Dermis blood vessel endothelial cell (primary cell): ENCODE data around the gene SIL1. TPM values are rescaled to one million over a fixed set of nuclear protein-coding genes. Genes with fewer than 3 reads are reported as not detected.

ENCODE experiments used
- DNase-seq: peaks from one replicate; pipeline ENCODE4 v3.0.0; 2010
- total RNA-seq: library from RNA; depleted of rRNA; stranded (reverse); fragments of >200 nt; gene quantifications from 2 replicates; pipeline ENCODE4 v1.2.3, GENCODE V29; 2014

Gene SIL1
- total RNA-seq, 1 donor from 2014 or later: 58.0 TPM

DNA sequence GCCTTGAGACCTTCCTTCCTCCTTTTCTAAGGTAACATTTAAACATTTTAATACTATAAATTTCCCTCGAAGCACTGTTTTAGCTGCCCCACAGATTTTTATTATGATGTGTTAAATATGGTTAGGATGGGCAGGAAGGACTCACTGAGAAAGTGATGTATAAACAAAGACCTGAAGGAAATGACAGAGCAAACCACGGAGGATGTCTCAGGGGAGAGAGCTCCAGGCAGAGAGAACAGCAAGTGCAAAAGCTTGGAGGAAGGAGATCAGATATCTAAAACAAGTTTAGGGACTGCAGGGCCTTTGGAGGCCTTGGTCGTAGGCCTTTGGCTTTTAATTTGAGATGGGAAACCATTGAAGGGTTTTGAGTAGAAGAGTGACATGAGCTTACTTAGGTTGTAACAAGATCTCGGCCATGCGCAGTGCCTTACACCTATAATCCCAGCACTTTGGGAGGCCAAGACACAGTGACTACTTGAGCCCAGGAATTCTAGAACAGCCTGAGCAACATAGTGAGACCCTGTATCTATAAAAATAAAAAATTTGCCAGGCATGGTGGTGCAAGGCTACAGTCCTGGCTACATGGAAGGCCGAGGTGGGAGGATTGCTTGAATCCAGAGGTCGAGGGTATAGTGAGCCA is 287.5 kb downstream of the SIL1 start:
- no peak for DNase-seq

- no peak for DNase-seq
Measured at GRCh38 chr5:138909734-138910133, 288.4 kb downstream of the SIL1 start.

DNA sequence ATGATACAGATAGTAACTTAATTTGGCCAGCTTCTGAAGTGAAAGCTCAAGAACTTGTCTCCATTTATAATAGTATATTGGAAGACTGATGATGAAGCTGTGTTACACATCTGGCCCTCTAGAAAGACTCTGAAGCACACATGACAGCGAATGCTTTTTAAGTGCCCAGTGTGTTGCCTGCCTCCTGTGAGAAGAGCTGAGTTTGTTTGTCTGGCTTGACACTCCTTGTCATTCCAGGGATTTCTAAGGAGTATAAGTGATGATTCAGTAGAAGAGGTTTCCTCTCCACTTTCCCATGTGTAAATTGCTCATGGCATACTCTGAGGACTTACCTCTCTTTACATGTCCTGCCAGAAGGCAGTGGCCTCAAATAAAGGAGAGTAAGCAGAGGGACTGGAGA is 292.6 kb downstream of the SIL1 start:
- DNase-seq: peak; percentile 41

GRCh38 chr5:138903130-138903775 is 294.9 kb downstream of the SIL1 start:
- DNase-seq: peak; percentile 93

GRCh38 chr5:138901716-138902115 is 296.5 kb downstream of the SIL1 start:
- DNase-seq: peak; percentile 7

DNA sequence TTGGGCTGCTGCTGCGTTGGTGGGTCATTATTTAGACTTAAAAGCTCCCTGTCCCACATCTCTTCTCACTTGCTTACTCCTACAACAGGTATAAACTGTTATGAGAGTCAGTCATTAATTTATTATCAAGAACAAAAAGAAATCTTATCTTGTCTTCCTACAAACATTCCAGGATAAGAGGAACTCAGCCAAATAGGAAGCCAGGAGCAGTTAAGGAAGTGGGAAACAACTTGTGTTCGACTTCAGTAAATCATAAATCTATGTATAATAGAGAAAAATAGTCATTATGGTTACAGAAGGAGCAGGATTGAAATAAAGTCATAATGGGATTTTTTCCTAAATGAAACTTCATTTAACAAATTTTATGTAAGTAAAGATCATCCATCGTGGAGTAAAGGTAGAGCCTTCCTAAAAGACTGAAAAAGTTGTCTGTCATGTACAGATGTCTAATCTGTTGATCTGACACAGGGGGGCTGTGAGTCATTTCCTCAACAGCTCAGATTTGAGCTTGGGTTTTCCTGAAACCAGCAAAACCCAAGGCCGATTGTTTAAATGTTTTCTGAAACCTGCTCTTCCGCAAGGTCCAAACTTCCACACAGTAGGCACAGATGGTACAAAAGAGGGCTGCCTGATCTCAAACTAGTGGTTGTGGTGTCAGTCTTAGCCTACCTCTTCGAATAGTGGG is 297.7 kb downstream of the SIL1 start:
- DNase-seq: peak; percentile 90

GRCh38 chr5:138898742-138899141 is 299.4 kb downstream of the SIL1 start:
- DNase-seq: no peak

DNA sequence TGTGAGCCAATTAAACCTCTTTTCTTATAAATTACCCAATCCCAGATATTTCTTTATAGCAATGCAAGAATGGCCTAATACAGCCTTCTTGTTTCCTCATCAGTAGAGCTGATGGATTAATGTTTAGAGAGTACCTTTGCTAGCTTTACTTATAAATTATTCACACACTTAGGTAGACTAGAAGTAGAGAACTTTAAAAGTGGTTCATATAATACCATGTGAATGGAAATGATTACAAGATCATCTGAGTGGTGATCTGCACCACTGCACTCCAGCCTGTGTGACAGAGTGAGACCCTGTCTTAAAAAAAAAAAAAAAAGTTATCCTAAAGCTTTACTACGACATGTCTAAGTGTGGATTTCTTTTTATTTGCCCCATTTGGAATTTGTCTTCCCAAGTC is 299.9 kb downstream of the SIL1 start:
- no peak for DNase-seq

Other genes starting within 250 kb of the SIL1 start
- gene MATR3, start 95.4 kb upstream of the SIL1 start, total RNA-seq: 301 and 445 TPM in 2 replicates
- gene PAIP2, start 143.5 kb upstream of the SIL1 start, total RNA-seq: 110 and 137 TPM in 2 replicates
- not detected in 2 replicates for gene SLC23A1, start 184.9 kb upstream of the SIL1 start, total RNA-seq
- gene MZB1, start 191.5 kb upstream of the SIL1 start, total RNA-seq: 0.14 TPM in 1 of 2 replicates, not detected in the other
- gene PROB1, start 196.7 kb upstream of the SIL1 start, total RNA-seq: 6.1 and 9.2 TPM in 2 replicates
- 8.0 and 10.0 TPM in 2 replicates for gene SPATA24, start 205.7 kb upstream of the SIL1 start, total RNA-seq
- gene DNAJC18, start 241.2 kb upstream of the SIL1 start, total RNA-seq: 8.6 and 9.0 TPM in 2 replicates